ENCODE results near the gene CLIC3. TPM values are rescaled to one million over a fixed set of nuclear protein-coding genes. Genes with fewer than 3 reads are reported as not detected.

The CLIC3 gene
- total and polyA plus RNA-seq, 2 donors (not counting 1 experiment from before 2014, with no cell fraction given): 1.1 to 1.9 TPM

DNA sequence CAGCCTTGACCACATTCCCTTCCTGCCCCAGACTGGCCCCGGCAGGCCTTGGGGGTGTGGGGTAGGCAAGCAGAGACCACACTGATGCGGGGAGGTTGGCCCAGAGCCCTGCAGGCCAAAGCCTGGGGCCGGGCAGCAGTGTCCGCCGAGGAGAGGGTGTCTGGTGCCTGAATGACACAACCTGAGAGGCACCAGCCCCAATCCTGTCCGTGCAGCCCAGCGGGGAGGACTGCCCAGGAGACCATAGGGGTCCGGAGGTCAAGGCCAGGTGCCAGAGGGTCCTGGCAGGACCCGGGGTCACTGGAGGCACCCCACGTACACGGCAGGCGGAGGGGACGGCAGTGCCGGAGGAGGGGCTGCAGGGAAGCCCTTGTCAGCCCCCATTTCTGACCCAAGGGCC is 24.6 kb downstream of the CLIC3 start:
- Histone ChIP-seq H3K4me2 (replicated peaks; ENCODE audit: low read depth, low read length, poor library complexity, severe bottlenecking) (no peak overlapping the region), H3K9me3 (ENCODE audit: control extremely low read depth in 1 of 3, control insufficient read depth in 2 of 3, insufficient read depth in 1 of 3, low read length in 2 of 3) (no peaks in the 10 kb centered on the region), H4K20me1 (ENCODE audit: control insufficient read depth, insufficient read depth, low read length, poor library complexity, severe bottlenecking) (no peaks in the 10 kb centered on the region), H3K27me3 (replicated peaks in 1 of 4; ENCODE audit: control extremely low read depth in 1 of 4, control insufficient read depth in 3 of 4, insufficient read depth in 4 of 4, low read length in 3 of 4) (peaks cover 0 to 13% (median 1%) of the 10 kb centered on the region in 4 experiments), H3K79me2 (ENCODE audit: control insufficient read depth, insufficient read depth, low read length) (no peaks in the 10 kb centered on the region), H3K9ac (ENCODE audit: low read length) (no peak overlapping the region), H3K4me1 (ENCODE audit: control insufficient read depth in 2 of 2, insufficient read depth in 2 of 2, low read length in 2 of 2) (no peaks in the 10 kb centered on the region), H2AFZ (ENCODE audit: insufficient read depth, low read depth, low read length, poor library complexity, severe bottlenecking) (no peak overlapping the region), H3K36me3 (replicated peaks in 1 of 2; ENCODE audit: control extremely low read depth in 1 of 2, control insufficient read depth in 1 of 2, extremely low read depth in 1 of 2, insufficient read depth in 2 of 2, low read length in 1 of 2) (no peaks in the 10 kb centered on the region), H3K4me3 (ENCODE audit: control extremely low read depth in 1 of 5, extremely low read depth in 1 of 5, insufficient read depth in 1 of 5, low read depth in 2 of 5, low read length in 4 of 5) (no peak overlapping the region), H3K27ac (ENCODE audit: low read length in 2 of 2) (no peak overlapping the region)
- no peak for TF ChIP-seq EZH2 (IDR thresholded peaks at IDR 0.05; ENCODE audit: borderline replicate concordance, insufficient read depth, low read depth, low read length, poor library complexity, severe bottlenecking)
- TF ChIP-seq, protein P1, sequence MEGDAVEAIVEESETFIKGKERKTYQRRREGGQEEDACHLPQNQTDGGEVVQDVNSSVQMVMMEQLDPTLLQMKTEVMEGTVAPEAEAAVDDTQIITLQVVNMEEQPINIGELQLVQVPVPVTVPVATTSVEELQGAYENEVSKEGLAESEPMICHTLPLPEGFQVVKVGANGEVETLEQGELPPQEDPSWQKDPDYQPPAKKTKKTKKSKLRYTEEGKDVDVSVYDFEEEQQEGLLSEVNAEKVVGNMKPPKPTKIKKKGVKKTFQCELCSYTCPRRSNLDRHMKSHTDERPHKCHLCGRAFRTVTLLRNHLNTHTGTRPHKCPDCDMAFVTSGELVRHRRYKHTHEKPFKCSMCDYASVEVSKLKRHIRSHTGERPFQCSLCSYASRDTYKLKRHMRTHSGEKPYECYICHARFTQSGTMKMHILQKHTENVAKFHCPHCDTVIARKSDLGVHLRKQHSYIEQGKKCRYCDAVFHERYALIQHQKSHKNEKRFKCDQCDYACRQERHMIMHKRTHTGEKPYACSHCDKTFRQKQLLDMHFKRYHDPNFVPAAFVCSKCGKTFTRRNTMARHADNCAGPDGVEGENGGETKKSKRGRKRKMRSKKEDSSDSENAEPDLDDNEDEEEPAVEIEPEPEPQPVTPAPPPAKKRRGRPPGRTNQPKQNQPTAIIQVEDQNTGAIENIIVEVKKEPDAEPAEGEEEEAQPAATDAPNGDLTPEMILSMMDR (IDR thresholded peaks at IDR 0.05): no peak
- H3K4me3 Mint-ChIP-seq: no peak overlapping the region
- no peaks in the 10 kb centered on the region for H3K9me3 Mint-ChIP-seq (ENCODE audit: insufficient read depth)
- WGBS (ENCODE audit: insufficient coverage): 92% methylated on average over 13 of the region's 14 CpGs
- H3K27ac Mint-ChIP-seq: no peak overlapping the region
- intact Hi-C loops (cut with micrococcal nuclease): no loop called here
- DNase-seq: no peak
- POLR2A ChIA-PET: interaction anchor here (0.6 kb wide), 1 partner anchor 620 kb away, joined by 3 read pairs; no protein-coding TSS in a partner anchor
- H3K27me3 Mint-ChIP-seq: peaks cover 6% of the 10 kb centered on the region
- ATAC-seq (ENCODE audit: low read depth): no peak
- CTCF ChIA-PET: no interaction called here
- H3K4me1 Mint-ChIP-seq: peaks cover 3% of the 10 kb centered on the region

DNA sequence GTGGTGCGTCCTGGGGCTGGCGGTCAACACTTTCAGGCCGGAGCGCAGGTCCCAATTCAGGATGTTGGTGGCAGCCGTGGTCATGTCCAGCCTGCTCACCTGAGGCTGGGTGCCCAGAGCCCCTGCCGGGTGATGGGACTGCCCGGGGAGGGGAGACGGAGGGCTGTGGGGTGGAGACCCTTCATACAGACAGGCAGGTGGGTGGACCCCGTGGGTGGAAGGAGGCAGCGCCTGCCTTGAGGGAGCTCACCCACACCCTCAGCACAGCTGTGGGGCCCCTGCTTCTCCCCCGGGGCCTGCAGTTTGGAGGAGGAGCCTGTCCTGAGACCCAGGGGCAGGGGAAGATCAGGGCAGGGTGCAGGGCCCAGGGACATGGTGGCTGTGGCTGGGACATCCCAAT is 26.0 kb downstream of the CLIC3 start:
- ChIA-PET CTCF (interaction anchor here (0.6 kb wide), 1 partner anchor 212 kb away, joined by 6 read pairs; no protein-coding TSS in a partner anchor), POLR2A (no interaction called here)
- Mint-ChIP-seq H3K27ac (no peak overlapping the region), H3K4me1 (peaks cover 11% of the 10 kb centered on the region), H3K27me3 (peaks cover 5% of the 10 kb centered on the region), H3K4me3 (no peak overlapping the region), H3K9me3 (ENCODE audit: insufficient read depth) (no peaks in the 10 kb centered on the region)
- WGBS (ENCODE audit: insufficient coverage): 73% methylated on average over 9 of the region's 11 CpGs
- Histone ChIP-seq H3K4me3 (ENCODE audit: control extremely low read depth in 1 of 5, extremely low read depth in 1 of 5, insufficient read depth in 1 of 5, low read depth in 2 of 5, low read length in 4 of 5) (no peak overlapping the region), H3K9ac (ENCODE audit: low read length) (no peak overlapping the region), H4K20me1 (ENCODE audit: control insufficient read depth, insufficient read depth, low read length, poor library complexity, severe bottlenecking) (no peaks in the 10 kb centered on the region), H2AFZ (ENCODE audit: insufficient read depth, low read depth, low read length, poor library complexity, severe bottlenecking) (no peak overlapping the region), H3K4me1 (ENCODE audit: control insufficient read depth in 2 of 2, insufficient read depth in 2 of 2, low read length in 2 of 2) (peaks cover 5 to 10% of the 10 kb centered on the region in 2 donors), H3K27me3 (replicated peaks in 1 of 4; ENCODE audit: control extremely low read depth in 1 of 4, control insufficient read depth in 3 of 4, insufficient read depth in 4 of 4, low read length in 3 of 4) (peaks cover 0 to 8% (median 1%) of the 10 kb centered on the region in 4 experiments), H3K79me2 (ENCODE audit: control insufficient read depth, insufficient read depth, low read length) (no peaks in the 10 kb centered on the region), H3K36me3 (replicated peaks in 1 of 2; ENCODE audit: control extremely low read depth in 1 of 2, control insufficient read depth in 1 of 2, extremely low read depth in 1 of 2, insufficient read depth in 2 of 2, low read length in 1 of 2) (no peaks in the 10 kb centered on the region), H3K9me3 (ENCODE audit: control extremely low read depth in 1 of 3, control insufficient read depth in 2 of 3, insufficient read depth in 1 of 3, low read length in 2 of 3) (no peaks in the 10 kb centered on the region), H3K27ac (ENCODE audit: low read length in 2 of 2) (no peak overlapping the region), H3K4me2 (replicated peaks; ENCODE audit: low read depth, low read length, poor library complexity, severe bottlenecking) (no peak overlapping the region)
- ATAC-seq (ENCODE audit: low read depth): no peak
- intact Hi-C loops (cut with micrococcal nuclease): no loop called here
- no peak for DNase-seq
- no peak for TF ChIP-seq EZH2 (IDR thresholded peaks at IDR 0.05; ENCODE audit: borderline replicate concordance, insufficient read depth, low read depth, low read length, poor library complexity, severe bottlenecking)
- TF ChIP-seq, protein P1 (IDR thresholded peaks at IDR 0.05): no peak

Measured in B cell (primary cell).